ENCODE results near the gene PKDREJ.

- no peak for TF ChIP-seq POLR2A (IDR thresholded peaks at IDR 0.05)
- TF ChIP-seq CTCF (IDR thresholded peaks at IDR 0.05) = no peak
- no peak for TF ChIP-seq POLR2AphosphoS5 (IDR thresholded peaks at IDR 0.05)
Measured at GRCh38 chr22:46288846-46289243, 25.7 kb upstream of the PKDREJ start.
